ENCODE results near the gene WDR62.

Gene WDR62

DNA sequence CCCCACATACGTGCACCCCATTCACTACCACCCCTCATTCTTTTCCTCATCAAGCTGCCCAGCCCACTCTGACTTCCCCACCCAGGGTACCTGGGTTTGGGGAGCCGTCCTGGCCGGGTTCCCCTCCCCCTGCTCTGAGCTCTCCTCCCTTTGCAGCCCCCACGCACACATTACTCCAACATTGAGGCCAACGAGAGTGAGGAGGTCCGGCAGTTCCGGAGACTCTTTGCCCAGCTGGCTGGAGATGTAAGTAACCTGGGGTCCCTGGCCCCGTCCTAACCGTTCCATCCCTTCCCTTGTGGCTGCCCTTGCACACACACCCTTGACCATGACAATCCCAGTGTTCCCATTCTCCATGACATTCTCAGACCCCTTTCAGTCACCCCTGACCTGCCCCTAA lies 87.8 kb downstream of the WDR62 start:
- no peak for DNase-seq

DNA sequence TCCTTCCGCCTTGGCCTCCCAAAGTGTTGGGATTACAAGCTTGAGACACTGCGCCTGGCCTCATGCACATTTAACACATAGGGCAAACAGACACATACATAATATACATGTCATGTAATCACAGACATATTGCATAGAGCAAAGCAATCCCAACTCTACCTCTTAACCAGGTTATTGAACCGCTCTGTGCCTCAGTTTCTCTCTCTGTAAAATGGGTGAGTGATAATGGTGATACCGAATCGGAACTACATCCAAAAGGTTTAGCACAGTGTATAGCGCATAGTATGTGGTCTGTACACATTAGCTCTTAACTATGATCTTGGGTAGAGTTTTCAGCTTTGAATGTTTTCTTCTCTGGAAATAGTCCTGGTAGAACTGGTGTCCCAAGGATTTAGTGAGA lies 89.9 kb downstream of the WDR62 start:
- no peak for DNase-seq

DNA sequence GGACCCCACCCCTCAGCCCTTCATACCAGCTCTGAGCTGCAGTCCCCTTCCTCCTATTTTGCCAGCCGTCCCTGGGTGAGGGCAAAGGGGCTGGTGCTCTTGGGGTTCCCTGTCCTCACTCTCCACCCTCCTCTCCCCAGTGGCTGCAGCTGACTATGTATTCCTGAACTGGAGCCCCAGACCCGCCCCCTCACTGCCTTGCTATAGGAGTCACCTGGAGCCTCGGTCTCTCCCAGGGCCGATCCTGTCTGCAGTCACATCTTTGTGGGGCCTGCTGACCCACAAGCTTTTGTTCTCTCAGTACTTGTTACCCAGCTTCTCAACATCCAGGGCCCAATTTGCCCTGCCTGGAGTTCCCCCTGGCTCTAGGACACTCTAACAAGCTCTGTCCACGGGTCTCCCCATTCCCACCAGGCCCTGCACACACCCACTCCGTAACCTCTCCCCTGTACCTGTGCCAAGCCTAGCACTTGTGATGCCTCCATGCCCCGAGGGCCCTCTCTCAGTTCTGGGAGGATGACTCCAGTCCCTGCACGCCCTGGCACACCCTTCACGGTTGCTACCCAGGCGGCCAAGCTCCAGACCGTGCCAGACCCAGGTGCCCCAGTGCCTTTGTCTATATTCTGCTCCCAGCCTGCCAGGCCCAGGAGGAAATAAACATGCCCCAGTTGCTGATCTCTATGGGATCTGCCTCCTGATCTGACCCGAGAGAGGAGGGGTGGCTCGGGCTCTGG lies 95.1 kb downstream of the WDR62 start:
- no peak for DNase-seq

DNA sequence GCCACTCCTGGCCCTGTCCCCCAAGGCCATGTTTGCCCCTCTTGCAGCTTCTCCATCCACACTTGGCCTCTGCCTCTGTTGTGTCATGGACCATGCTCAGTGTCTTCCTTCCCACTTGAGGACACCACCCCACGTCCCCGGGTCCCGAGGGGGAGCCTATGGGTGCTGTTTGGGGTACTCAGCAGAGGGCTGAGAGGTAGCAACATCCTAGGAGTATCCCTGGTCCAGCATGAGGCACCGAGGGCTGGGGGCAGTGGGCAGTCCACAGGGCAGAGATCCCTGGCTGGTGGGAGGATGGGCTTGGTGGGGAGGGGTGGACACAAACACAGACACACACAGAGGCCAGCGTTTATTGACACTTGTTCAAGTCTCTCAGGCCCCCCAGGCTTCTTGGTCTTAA lies 95.9 kb downstream of the WDR62 start:
- DNase-seq: no peak

DNA sequence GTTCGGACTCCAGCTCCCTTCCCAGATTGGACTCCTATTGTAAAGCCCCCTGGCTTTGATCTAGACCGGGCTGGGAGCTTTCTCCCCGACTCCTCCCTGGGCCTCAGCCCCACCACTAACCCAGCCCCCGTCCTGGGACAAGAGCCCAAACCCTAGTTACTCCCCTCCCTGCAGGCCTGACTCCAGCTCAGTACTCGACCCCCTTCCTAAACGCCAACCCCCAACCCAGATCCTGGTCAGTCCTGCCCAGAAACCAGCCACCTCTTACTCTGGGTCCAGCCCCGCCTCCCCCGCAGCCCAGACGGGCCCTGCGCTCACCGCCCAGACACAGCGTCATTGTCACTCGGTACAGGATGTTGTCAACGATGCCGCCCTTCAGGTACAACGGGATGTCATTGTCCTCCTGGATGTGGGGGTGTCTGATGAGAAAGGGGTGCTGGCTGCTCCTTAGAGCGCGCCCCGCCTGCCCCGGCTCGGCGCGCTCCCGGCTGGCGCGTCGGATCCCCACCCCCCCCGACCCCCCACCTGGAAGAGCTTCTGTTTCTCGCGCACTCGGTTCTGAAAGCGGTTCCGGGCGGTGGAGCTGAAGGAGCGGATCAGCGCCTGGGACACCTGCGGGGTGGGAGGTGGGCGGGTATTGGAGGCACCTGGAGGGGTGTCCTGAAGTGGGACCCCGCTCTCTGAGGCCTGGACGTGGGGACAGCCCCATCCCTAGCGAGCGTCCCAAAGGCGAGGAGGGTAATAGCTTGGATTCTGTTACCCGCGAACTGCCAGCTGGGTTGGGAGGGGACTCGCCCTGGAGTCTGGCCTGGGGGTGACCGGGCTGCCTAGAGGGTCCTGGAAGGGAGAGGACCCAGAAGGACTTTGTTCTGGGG lies 96.7 kb downstream of the WDR62 start:
- DNase-seq: no peak

DNA sequence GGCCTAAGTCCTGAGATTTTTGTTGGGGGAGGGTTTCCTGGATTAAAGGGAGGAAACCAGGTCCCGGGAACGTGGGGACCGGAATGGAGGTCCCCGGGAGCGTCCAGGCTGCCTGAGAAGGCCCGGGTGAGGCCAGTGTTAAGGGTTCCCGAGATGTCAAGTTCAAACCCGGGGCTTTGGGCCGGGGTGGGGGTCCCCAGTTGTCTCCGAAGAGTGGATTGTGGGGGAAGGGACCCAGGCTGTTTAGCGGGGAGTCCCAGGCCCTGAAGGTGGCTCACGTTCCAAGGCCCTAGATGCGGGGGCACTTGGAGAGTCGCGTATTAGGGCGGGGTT lies 97.3 kb downstream of the WDR62 start:
- DNase-seq: no peak

DNA sequence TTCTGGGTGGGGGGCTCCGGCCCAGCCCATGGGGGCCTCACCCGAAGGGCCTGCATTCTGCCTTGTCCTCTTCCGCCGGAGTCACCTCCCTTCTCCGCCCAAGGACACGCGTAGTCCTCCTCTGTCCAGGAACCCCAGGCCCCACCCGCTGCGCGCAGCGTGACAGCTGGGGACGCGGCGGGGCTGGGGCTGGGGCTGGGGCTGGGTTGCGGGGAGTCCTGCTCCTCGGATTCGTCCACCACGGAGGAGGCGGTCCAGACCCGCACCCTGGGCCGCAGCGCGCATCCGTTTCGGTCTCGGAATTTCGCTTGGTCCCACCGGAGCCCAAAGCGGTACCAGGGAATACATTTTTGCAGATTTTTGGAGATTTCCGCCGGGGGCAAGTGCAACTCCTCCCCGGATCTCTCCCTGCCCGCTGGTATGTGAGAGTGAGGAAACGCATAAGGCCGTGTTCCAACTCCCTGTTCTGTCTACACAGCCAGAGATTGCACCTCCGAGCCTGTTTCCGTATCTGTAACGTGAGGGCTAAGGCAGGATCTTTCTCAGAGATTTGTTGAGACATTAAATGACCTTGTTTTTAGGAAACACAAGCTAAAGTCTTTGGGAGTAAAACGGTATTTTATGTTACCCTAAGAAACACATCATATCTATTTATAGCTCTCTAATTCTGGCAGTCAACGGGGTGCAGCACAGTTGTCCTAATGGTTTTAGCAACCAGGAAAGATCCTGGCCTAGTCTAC lies 97.8 kb downstream of the WDR62 start, which contains the start of gene COX7A1:
Gene COX7A1 (minus strand): TSS at position 96 of the 740 bp plus-strand sequence. CDS start 40 bp downstream, at position 56.
- no peak for DNase-seq

DNA sequence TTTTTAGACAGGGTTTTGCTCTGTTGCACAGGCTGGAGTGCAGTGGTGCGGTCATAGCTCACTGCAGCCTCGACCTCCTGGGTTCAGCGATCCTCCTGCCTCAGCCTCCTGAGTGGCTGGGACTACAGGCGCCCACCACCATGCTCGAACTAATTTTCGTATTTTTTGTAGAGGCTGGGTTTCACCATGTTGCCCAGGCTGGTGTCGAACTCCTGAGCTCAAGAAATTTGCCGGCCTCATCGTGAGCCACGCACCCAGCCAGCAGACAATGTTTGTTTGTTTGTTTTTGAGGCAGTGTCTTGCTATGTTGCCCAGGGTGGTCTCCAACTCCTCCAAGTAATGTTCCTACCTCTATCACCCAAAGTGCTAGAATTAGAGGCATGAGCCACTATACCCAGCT lies 98.4 kb downstream of the WDR62 start:
- no peak for DNase-seq
